ENCODE results near the gene TAF10. TPM values are rescaled to one million over a fixed set of nuclear protein-coding genes. Genes with fewer than 3 reads are reported as not detected.

The TAF10 gene
- total and polyA plus RNA-seq, 2 of the 13 experiments (the other 11 are each of a cell fraction or from before 2014, with no cell fraction given) = 71.3 to 134 TPM

DNA sequence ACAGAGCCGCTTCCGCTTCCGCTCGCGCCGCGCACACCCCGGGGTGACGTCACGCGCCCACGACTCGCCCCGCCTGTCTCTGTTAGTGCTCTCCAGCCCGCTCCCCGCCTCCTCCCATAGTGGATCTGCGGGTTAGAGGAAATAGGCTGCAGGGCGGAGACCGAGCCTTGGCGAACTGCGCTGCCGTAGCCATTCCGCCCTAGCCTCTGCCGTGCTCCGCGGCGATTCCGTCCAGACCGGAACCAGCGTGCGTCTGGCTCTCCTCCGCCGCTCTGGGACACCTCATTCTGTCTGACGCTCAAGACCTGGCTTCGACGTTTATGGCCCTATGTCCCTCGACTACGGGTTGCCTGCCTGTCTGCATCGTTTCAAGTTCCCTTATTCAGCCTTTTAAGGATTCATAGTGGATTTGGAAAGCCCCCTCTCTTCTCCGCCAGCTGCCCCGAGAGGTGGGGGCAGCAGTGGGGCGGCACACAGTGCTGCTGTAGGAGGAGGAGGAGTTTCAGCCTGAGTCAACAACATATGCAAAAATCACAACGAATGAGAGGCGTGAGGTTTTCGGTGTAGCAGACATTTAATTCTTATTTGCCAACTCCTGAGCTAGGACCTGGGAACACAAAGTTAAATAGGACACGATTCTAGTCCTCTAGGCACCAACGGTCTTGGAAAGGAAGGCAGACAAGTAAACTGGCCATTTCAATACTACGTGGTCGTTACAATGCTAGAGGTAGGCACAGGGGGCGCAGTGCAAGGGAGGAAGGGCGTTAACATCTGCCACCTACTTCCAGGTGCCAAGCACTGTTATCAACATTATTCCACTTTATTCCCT lies at the start of gene TAF10 (continued):
- TF ChIP-seq ZFP90 (CRISPR knock-in tag; IDR thresholded peaks at IDR 0.05; ENCODE audit: borderline replicate concordance) (peak; percentile 72), SKI (IDR thresholded peaks at IDR 0.05; ENCODE audit: partially characterized antibody) (peak; percentile 39), ATF1 (CRISPR knock-in tag; IDR thresholded peaks at IDR 0.05) (peak; percentile 23; the same call in 1 of the 2 replicates), PREB (CRISPR knock-in tag; IDR thresholded peaks at IDR 0.05) (no peak), MEIS2 (CRISPR knock-in tag; IDR thresholded peaks at IDR 0.05) (no peak; the same call in 1 of the 2 replicates), POLR2AphosphoS5 (IDR thresholded peaks at IDR 0.05; ENCODE audit: low read depth, low read length) (peak; percentile 94), ZNF17 (CRISPR knock-in tag; IDR thresholded peaks at IDR 0.05) (no peak), ZMYM2 (CRISPR knock-in tag; IDR thresholded peaks at IDR 0.05) (no peak), PATZ1 (CRISPR knock-in tag; IDR thresholded peaks at IDR 0.05) (peak; percentile 71), PHF8 (CRISPR knock-in tag; IDR thresholded peaks at IDR 0.05) (peak; percentile 67), ZBTB25 (CRISPR knock-in tag; IDR thresholded peaks at IDR 0.05) (no peak), PRMT3 (CRISPR knock-in tag; IDR thresholded peaks at IDR 0.05; ENCODE audit: borderline replicate concordance, low read depth) (no peak), DMAP1 (CRISPR knock-in tag; IDR thresholded peaks at IDR 0.05) (peak; percentile 73; the same call in 1 of the 2 replicates), BORCS8-MEF2B (CRISPR knock-in tag; IDR thresholded peaks at IDR 0.05) (no peak; the same call in 1 of the 2 replicates), NONO (IDR thresholded peaks at IDR 0.05) (no peak), NONO (CRISPR knock-in tag; conservative IDR thresholded peaks at IDR 0.05) (peak; percentile 78; the same call in 1 of the 2 replicates)
- TF ChIP-seq, protein P1, sequence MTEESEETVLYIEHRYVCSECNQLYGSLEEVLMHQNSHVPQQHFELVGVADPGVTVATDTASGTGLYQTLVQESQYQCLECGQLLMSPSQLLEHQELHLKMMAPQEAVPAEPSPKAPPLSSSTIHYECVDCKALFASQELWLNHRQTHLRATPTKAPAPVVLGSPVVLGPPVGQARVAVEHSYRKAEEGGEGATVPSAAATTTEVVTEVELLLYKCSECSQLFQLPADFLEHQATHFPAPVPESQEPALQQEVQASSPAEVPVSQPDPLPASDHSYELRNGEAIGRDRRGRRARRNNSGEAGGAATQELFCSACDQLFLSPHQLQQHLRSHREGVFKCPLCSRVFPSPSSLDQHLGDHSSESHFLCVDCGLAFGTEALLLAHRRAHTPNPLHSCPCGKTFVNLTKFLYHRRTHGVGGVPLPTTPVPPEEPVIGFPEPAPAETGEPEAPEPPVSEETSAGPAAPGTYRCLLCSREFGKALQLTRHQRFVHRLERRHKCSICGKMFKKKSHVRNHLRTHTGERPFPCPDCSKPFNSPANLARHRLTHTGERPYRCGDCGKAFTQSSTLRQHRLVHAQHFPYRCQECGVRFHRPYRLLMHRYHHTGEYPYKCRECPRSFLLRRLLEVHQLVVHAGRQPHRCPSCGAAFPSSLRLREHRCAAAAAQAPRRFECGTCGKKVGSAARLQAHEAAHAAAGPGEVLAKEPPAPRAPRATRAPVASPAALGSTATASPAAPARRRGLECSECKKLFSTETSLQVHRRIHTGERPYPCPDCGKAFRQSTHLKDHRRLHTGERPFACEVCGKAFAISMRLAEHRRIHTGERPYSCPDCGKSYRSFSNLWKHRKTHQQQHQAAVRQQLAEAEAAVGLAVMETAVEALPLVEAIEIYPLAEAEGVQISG (CRISPR knock-in tag; IDR thresholded peaks at IDR 0.05) = peak; percentile 95
- TF ChIP-seq, protein P2, sequence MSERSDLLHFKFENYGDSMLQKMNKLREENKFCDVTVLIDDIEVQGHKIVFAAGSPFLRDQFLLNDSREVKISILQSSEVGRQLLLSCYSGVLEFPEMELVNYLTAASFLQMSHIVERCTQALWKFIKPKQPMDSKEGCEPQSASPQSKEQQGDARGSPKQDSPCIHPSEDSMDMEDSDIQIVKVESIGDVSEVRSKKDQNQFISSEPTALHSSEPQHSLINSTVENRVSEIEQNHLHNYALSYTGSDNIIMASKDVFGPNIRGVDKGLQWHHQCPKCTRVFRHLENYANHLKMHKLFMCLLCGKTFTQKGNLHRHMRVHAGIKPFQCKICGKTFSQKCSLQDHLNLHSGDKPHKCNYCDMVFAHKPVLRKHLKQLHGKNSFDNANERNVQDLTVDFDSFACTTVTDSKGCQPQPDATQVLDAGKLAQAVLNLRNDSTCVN (CRISPR knock-in tag; IDR thresholded peaks at IDR 0.05; ENCODE audit: borderline replicate concordance) = no peak

Measured in HepG2 (cell line).